HG03520 (cell line): Measurements from ENCODE around the gene CENPF.

Source experiments
- ATAC-seq: cut with Tn5 transposase; IDR thresholded peaks from one replicate; pipeline ENCODE4 v1.9.1; 2021; ENCODE audit warnings: mild to moderate bottlenecking, moderate library complexity; ENCODE audit not compliant: unreplicated experiment

The CENPF gene

DNA sequence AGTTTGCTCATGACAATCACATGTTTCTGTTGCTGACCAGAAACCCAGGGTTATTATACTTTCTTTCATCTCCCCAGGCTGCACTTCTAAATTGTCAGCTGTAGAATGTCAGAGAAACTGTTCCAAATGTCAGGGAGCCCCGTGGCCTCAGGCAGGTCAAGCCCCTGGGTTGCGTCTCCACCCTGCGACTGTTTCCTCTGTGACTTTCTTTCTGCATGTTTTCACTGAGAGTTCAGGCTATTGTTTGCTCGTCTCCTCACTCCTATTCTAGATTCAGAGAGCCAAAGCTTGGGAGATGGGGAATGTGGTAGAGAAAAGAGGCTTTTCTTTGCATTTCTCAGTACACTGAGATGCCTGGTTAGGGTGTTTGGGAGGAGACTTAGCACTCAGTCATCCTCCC is 97.4 kb downstream of the CENPF start:
- no peak for ATAC-seq

GRCh38 chr1:214702556-214702955 is 99.6 kb downstream of the CENPF start:
- ATAC-seq, result no peak

- no peak for ATAC-seq
Observed at GRCh38 chr1:214707306-214708087, 104.5 kb downstream of the CENPF start.

GRCh38 chr1:214708321-214708955 is 105.4 kb downstream of the CENPF start:
- ATAC-seq, result no peak

DNA sequence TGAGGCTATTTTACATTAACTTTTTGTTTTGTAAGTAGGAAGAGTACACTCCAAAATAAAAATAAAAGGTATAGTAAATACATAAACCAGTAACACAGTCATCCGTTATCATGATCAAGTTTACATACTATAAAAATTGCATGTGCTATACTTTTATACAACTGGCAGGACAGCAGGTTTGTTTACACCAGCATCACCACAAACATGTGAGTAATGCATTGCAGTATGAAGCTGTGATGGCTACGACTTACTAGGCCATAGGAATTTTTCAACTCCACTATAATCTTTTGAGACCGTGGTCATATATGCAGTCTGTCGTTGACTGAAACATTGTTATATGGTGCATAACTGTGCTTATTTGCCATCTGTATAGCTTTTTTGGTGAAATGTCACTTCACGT is 106.2 kb downstream of the CENPF start:
- no peak for ATAC-seq

GRCh38 chr1:214712737-214713136 is 109.7 kb downstream of the CENPF start:
- ATAC-seq, result no peak
